PC-9 (cell line): ENCODE measurements around the gene NEDD4. TPM values are rescaled to one million over a fixed set of nuclear protein-coding genes. Genes with fewer than 3 reads are reported as not detected.

ENCODE experiments used
- BruUV-seq: library from RNA; stranded (reverse); fragments of 400-500 nt; replicated peaks from 2 replicates; lab custom pipeline; 2021; lab: Mats Ljungman, UMichigan
- CTCF ChIA-PET: fragments of 300-600 bp; sonication (Branson Sonifier 250); formaldehyde crosslinking; loops from one replicate; lab custom pipeline; 2022; ENCODE audit warnings: antibody characterized with exemption; lab: Charles Lee
- POLR2A ChIA-PET: fragments of 300-600 bp; sonication (Branson Sonifier 250); formaldehyde crosslinking; loops from one replicate; lab custom pipeline; 2022; ENCODE audit warnings: antibody characterized with exemption; ENCODE audit not compliant: unreplicated experiment; lab: Charles Lee
- DNase-seq, 2 experiments: peaks; one replicate each; pipeline versions ENCODE4 v3.0.0 to v3.0.0-alpha.2; 2015 to 2022; ENCODE audit warnings: mixed read lengths in 1 of 2
- H2AFZ ChIP-seq: fragments of 200-600 bp; sonication (generic); 2 replicates; pipeline ENCODE4 v1.8.1; 2017; ENCODE audit warnings: antibody characterized with exemption
- H3F3A ChIP-seq: fragments of 200-600 bp; sonication (generic); 2 replicates; pipeline ENCODE4 v1.8.1; 2017; ENCODE audit warnings: antibody characterized with exemption, mild to moderate bottlenecking, low read depth; ENCODE audit not compliant: insufficient read depth
- H3K27ac ChIP-seq: fragments of 200-600 bp; sonication (generic); 2 replicates; pipeline ENCODE4 v1.6.1; 2016; ENCODE audit warnings: mixed run types
- H3K27me3 ChIP-seq: fragments of 200-600 bp; sonication (generic); 2 replicates; pipeline ENCODE4 v1.6.1; 2016; ENCODE audit warnings: low read depth, mixed run types; ENCODE audit not compliant: insufficient read depth
- H3K36me3 ChIP-seq: fragments of 200-600 bp; sonication (generic); 2 replicates; pipeline ENCODE4 v1.6.1; 2016; ENCODE audit warnings: low read depth, mixed run types
- H3K4me1 ChIP-seq: fragments of 200-600 bp; sonication (generic); replicated peaks from 2 replicates; pipeline ENCODE4 v1.6.1; 2016; ENCODE audit warnings: mixed run types; ENCODE audit not compliant: insufficient read depth
- H3K4me2 ChIP-seq: fragments of 200-600 bp; sonication (generic); 2 replicates; pipeline ENCODE4 v1.6.1; 2017; ENCODE audit warnings: mixed run types
- H3K4me3 ChIP-seq: fragments of 200-600 bp; sonication (generic); 2 replicates; pipeline ENCODE4 v1.6.1; 2016; ENCODE audit warnings: mixed run types
- H3K79me2 ChIP-seq: fragments of 200-600 bp; sonication (generic); 2 replicates; pipeline ENCODE4 v1.6.1; 2017; ENCODE audit warnings: low read depth, mixed run types
- H3K9me2 ChIP-seq: fragments of 200-600 bp; sonication (generic); 2 replicates; pipeline ENCODE4 v1.8.1; 2017; ENCODE audit warnings: mild to moderate bottlenecking; ENCODE audit not compliant: insufficient read depth
- H3K9me3 ChIP-seq: fragments of 200-600 bp; sonication (generic); 2 replicates; pipeline ENCODE4 v1.8.1; 2016; ENCODE audit warnings: low read depth; ENCODE audit not compliant: insufficient read depth
- H4K20me1 ChIP-seq: fragments of 200-600 bp; sonication (generic); 2 replicates; pipeline ENCODE4 v1.8.1; 2017; ENCODE audit not compliant: insufficient read depth
- CTCF ChIP-seq: fragments of 200-600 bp; sonication (generic); conservative IDR thresholded peaks from 2 replicates; pipeline ENCODE4 v1.6.1; 2017; ENCODE audit warnings: mixed run types, antibody characterized with exemption, mild to moderate bottlenecking, moderate library complexity
- EZH2 ChIP-seq: fragments of 200-600 bp; sonication (generic); IDR thresholded peaks from 2 replicates; pipeline ENCODE4 v1.8.0; 2017; ENCODE audit warnings: antibody characterized with exemption, low read depth
- intact Hi-C: fragments of 100-400 bp; cut with micrococcal nuclease; formaldehyde crosslinking; loops from one replicate; pipeline ENCODE4 v1.10.0; 2022; ENCODE audit not compliant: unreplicated experiment
- total RNA-seq: library from RNA; stranded (reverse); gene quantifications from 2 replicates; pipeline ENCODE4 v1.2.3, GENCODE V29; 2021

Gene NEDD4
- total RNA-seq, 1 experiment from 2014 or later: 24.5 TPM

- Histone ChIP-seq H3K4me3 (no peak overlapping the region), H3K27ac (peak overlapping the region; percentile 58), H3K27me3 (no peaks in the 10 kb centered on the region), H3K4me2 (peak overlapping the region; percentile 34; the same call in 1 of the 2 replicates), H2AFZ (no peak overlapping the region), H3K79me2 (no peaks in the 10 kb centered on the region), H4K20me1 (no peaks in the 10 kb centered on the region), H3F3A (peaks cover 3% of the 10 kb centered on the region; the same call in 1 of the 2 replicates), H3K9me3 (no peaks in the 10 kb centered on the region), H3K4me1 (peaks cover 9% of the 10 kb centered on the region), H3K9me2 (no peaks in the 10 kb centered on the region), H3K36me3 (no peaks in the 10 kb centered on the region)
- TF ChIP-seq CTCF (peak; percentile 68), EZH2 (no peak)
- intact Hi-C loops: loop anchor here (1.0 to 5.0 kb wide), 3 partner anchors 124 to 270 kb away; no protein-coding TSS in a partner anchor
- BruUV-seq: no TSS peak
- peak; percentile 23 to 84 for DNase-seq
- ChIA-PET CTCF (interaction anchor here (0.6 to 1.8 kb wide), 6 partner anchors 10 to 242 kb away, joined by 4 to 11 read pairs (median 5); no protein-coding TSS in a partner anchor), POLR2A (interaction anchor here (0.6 kb wide), 1 partner anchor 41 kb away, joined by 3 read pairs; no protein-coding TSS in a partner anchor)
These were observed 75.5 kb downstream of the NEDD4 start for GRCh38 chr15:55917881-55918296.

- Histone ChIP-seq H3K9me3 (no peaks in the 10 kb centered on the region), H3K27ac (no peak overlapping the region), H3K4me3 (no peak overlapping the region), H3K79me2 (no peaks in the 10 kb centered on the region), H3K27me3 (no peaks in the 10 kb centered on the region), H2AFZ (no peak overlapping the region), H4K20me1 (no peaks in the 10 kb centered on the region), H3K9me2 (no peaks in the 10 kb centered on the region), H3F3A (peaks cover 3% of the 10 kb centered on the region; the same call in 1 of the 2 replicates), H3K4me1 (peaks cover 9% of the 10 kb centered on the region), H3K4me2 (no peak overlapping the region), H3K36me3 (no peaks in the 10 kb centered on the region)
- no TSS peak for BruUV-seq
- POLR2A ChIA-PET: interaction anchor here (0.5 kb wide), 1 partner anchor 55 kb away, joined by 3 read pairs; no protein-coding TSS in a partner anchor
- CTCF ChIA-PET: interaction anchor here (0.5 to 1.8 kb wide), 4 partner anchors 9 to 131 kb away, joined by 3 to 11 read pairs (median 4); no protein-coding TSS in a partner anchor
- intact Hi-C loops: loop anchor here (5.0 kb wide), 2 partner anchors 125 to 180 kb away; no protein-coding TSS in a partner anchor
- DNase-seq: no peak
- TF ChIP-seq EZH2 (no peak), CTCF (no peak)
These were observed 76.6 kb downstream of the NEDD4 start for GRCh38 chr15:55916666-55917409.

- intact Hi-C loops: loop anchor here (5.0 kb wide), 2 partner anchors 126 to 181 kb away; no protein-coding TSS in a partner anchor
- no peaks in the 10 kb centered on the region for H3K79me2 ChIP-seq
- H3K27me3 ChIP-seq: no peaks in the 10 kb centered on the region
- H3K4me1 ChIP-seq: peaks cover 9% of the 10 kb centered on the region
- H3K9me2 ChIP-seq: no peaks in the 10 kb centered on the region
- no peak for TF ChIP-seq CTCF
- TF ChIP-seq EZH2: no peak
- no peaks in the 10 kb centered on the region for H3K36me3 ChIP-seq
- no peaks in the 10 kb centered on the region for H3K9me3 ChIP-seq
- no peak for DNase-seq
- ChIA-PET CTCF (interaction anchor here (0.7 to 1.0 kb wide), 2 partner anchors 9 to 73 kb away, joined by 3 to 4 read pairs; no protein-coding TSS in a partner anchor), POLR2A (interaction anchor here (0.5 kb wide), 1 partner anchor 244 kb away, joined by 3 read pairs; no protein-coding TSS in a partner anchor)
- H3K27ac ChIP-seq: no peak overlapping the region
- H3K4me3 ChIP-seq: no peak overlapping the region
- peaks cover 3% of the 10 kb centered on the region; the same call in 1 of the 2 replicates for H3F3A ChIP-seq
- H2AFZ ChIP-seq: no peak overlapping the region
- no peaks in the 10 kb centered on the region for H4K20me1 ChIP-seq
- BruUV-seq: no TSS peak
- no peak overlapping the region for H3K4me2 ChIP-seq
These were observed 77.4 kb downstream of the NEDD4 start for GRCh38 chr15:55915876-55916567.
